ENCODE data around the gene CDH18.

The CDH18 gene

GRCh38 chr5:19694949-19695611 lies 292.9 kb downstream of the CDH18 start:
- TF ChIP-seq CTCF (IDR thresholded peaks at IDR 0.05): no peak

- TF ChIP-seq CTCF (IDR thresholded peaks at IDR 0.05): no peak
Observed at GRCh38 chr5:19690978-19691377, 297.0 kb downstream of the CDH18 start.

- no peak for TF ChIP-seq CTCF (IDR thresholded peaks at IDR 0.05)
Observed at GRCh38 chr5:19685473-19685872, 302.5 kb downstream of the CDH18 start.

GRCh38 chr5:19676895-19677294 lies 311.1 kb downstream of the CDH18 start:
- no peak for TF ChIP-seq CTCF (IDR thresholded peaks at IDR 0.05)

- no peak for TF ChIP-seq CTCF (IDR thresholded peaks at IDR 0.05)
Observed at GRCh38 chr5:19660679-19661078, 327.3 kb downstream of the CDH18 start.

GRCh38 chr5:19655627-19656026 lies 332.4 kb downstream of the CDH18 start:
- TF ChIP-seq CTCF (IDR thresholded peaks at IDR 0.05): no peak

GRCh38 chr5:19638461-19638860 lies 349.5 kb downstream of the CDH18 start:
- no peak for TF ChIP-seq CTCF (IDR thresholded peaks at IDR 0.05)

- TF ChIP-seq CTCF (IDR thresholded peaks at IDR 0.05): no peak
Observed at GRCh38 chr5:19630876-19631275, 357.1 kb downstream of the CDH18 start.

All from LNCAP (cell line).